Caco-2 (cell line): ENCODE results near the gene PXK. TPM values are rescaled to one million over a fixed set of nuclear protein-coding genes. Genes with fewer than 3 reads are reported as not detected.

Experiments used
- BruUV-seq: library from RNA; stranded (reverse); fragments of 400-500 nt; replicated peaks from 2 replicates; lab custom pipeline; 2021; lab: Mats Ljungman, UMichigan
- CTCF ChIA-PET: fragments of 300-600 bp; sonication (Branson Sonifier 250); formaldehyde crosslinking; loops from one replicate; lab custom pipeline; 2022; ENCODE audit warnings: antibody characterized with exemption; lab: Charles Lee
- POLR2A ChIA-PET: fragments of 300-600 bp; sonication (Branson Sonifier 250); formaldehyde crosslinking; loops from one replicate; lab custom pipeline; 2022; ENCODE audit warnings: antibody characterized with exemption; lab: Charles Lee
- DNase-seq, 2 experiments: peaks; one replicate each; pipeline versions ENCODE4 v3.0.0 to v3.0.0-alpha.2; 2020 to 2022
- H3K27me3 ChIP-seq: replicated peaks from 2 replicates; pipeline ENCODE4 v1.6.0; 2011; ENCODE audit warnings: low read length; ENCODE audit not compliant: control insufficient read depth, insufficient read depth
- H3K36me3 ChIP-seq: 2 replicates; pipeline ENCODE4 v1.5.1; 2011; ENCODE audit warnings: low read length; ENCODE audit not compliant: control insufficient read depth, insufficient read depth
- H3K4me1 ChIP-seq: fragments of 250-450 bp; sonication (Bioruptor Pico); 2 replicates; pipeline ENCODE4 v1.5.1; 2020; ENCODE audit warnings: mild to moderate bottlenecking
- H3K4me3 ChIP-seq: 2 replicates; pipeline ENCODE4 v1.5.1; 2011; ENCODE audit warnings: low read depth, mild to moderate bottlenecking, control low read depth, low read length
- H3K9me3 ChIP-seq: fragments of 250-450 bp; sonication (Bioruptor Pico); 2 replicates; pipeline ENCODE4 v1.5.1; 2020; ENCODE audit warnings: mild to moderate bottlenecking, moderate library complexity
- H3K27ac Mint-ChIP-seq: one replicate; pipeline ENCODE4 v1.8.0; 2022; ENCODE audit warnings: mixed read lengths; ENCODE audit not compliant: unreplicated experiment
- H3K27me3 Mint-ChIP-seq: one replicate; pipeline ENCODE4 v1.8.0; 2022; ENCODE audit warnings: mixed read lengths; ENCODE audit not compliant: insufficient read depth, unreplicated experiment
- H3K36me3 Mint-ChIP-seq: one replicate; pipeline ENCODE4 v1.8.0; 2022; ENCODE audit warnings: mild to moderate bottlenecking, mixed read lengths; ENCODE audit not compliant: insufficient read depth, unreplicated experiment
- H3K4me1 Mint-ChIP-seq: one replicate; pipeline ENCODE4 v1.8.0; 2022; ENCODE audit warnings: low read depth, mixed read lengths; ENCODE audit not compliant: unreplicated experiment
- H3K4me3 Mint-ChIP-seq: one replicate; pipeline ENCODE4 v1.8.0; 2022; ENCODE audit warnings: mild to moderate bottlenecking, moderate library complexity, mixed read lengths; ENCODE audit not compliant: unreplicated experiment
- H3K9me3 Mint-ChIP-seq: one replicate; pipeline ENCODE4 v1.8.0; 2022; ENCODE audit warnings: mixed read lengths; ENCODE audit not compliant: unreplicated experiment
- intact Hi-C: fragments of 100-400 bp; cut with micrococcal nuclease; formaldehyde crosslinking; loops from one replicate; pipeline ENCODE4 v1.10.0; 2022; ENCODE audit not compliant: unreplicated experiment
- total RNA-seq: library from RNA; stranded (reverse); gene quantifications from 2 replicates; pipeline ENCODE4 v1.2.3, GENCODE V29; 2022
- TF ChIP-seq, protein P1 (sequence below), 2 experiments: fragments of 200-600 bp in 1 of 2; IDR thresholded peaks; 1 replicate in 1 of 2; 2 replicates in 1 of 2; pipeline versions ENCODE4 v1.5.1 to v1.8.0; 2011 to 2022; ENCODE audit warnings: antibody characterized with exemption in 1 of 2, control low read depth in 1 of 2, inconsistent platforms in 1 of 2, low read depth in 1 of 2, low read length in 1 of 2, mild to moderate bottlenecking in 1 of 2, moderate library complexity in 1 of 2; ENCODE audit not compliant: insufficient read depth in 1 of 2, severe bottlenecking in 1 of 2, unreplicated experiment in 1 of 2

PXK gene
- total RNA-seq, 1 experiment from 2014 or later, result 9.1 TPM

DNA sequence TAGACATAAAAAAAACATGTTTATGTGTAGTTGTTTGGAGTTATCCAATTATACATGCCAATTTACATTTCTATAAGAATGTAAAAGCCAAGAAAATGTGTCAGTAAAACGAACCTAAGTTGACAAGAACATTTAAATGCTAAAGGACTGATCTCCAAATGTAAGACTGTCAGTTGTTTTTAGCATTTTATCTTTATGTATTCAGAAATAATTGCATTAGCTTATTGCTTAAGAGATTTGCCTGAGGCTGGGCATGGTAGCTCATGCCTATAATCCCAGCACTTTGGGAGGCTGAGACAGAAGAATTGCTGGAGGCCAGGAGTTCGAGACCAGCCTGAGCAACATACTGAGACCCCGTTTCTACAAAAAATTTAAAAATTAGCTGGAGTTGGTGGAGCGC is 26.9 kb downstream of the PXK start:
- Histone ChIP-seq H3K9me3 (no peaks in the 10 kb centered on the region), H3K36me3 (no peaks in the 10 kb centered on the region), H3K4me3 (no peak overlapping the region), H3K27me3 (no peaks in the 10 kb centered on the region), H3K4me1 (no peaks in the 10 kb centered on the region)
- ChIA-PET POLR2A (no interaction called here), CTCF (no interaction called here)
- Mint-ChIP-seq H3K27ac (no peak overlapping the region), H3K4me1 (no peaks in the 10 kb centered on the region), H3K9me3 (no peaks in the 10 kb centered on the region), H3K36me3 (no peaks in the 10 kb centered on the region), H3K4me3 (no peak overlapping the region), H3K27me3 (no peaks in the 10 kb centered on the region)
- DNase-seq, result no peak
- intact Hi-C loops, result no loop called here
- TF ChIP-seq, protein P1, sequence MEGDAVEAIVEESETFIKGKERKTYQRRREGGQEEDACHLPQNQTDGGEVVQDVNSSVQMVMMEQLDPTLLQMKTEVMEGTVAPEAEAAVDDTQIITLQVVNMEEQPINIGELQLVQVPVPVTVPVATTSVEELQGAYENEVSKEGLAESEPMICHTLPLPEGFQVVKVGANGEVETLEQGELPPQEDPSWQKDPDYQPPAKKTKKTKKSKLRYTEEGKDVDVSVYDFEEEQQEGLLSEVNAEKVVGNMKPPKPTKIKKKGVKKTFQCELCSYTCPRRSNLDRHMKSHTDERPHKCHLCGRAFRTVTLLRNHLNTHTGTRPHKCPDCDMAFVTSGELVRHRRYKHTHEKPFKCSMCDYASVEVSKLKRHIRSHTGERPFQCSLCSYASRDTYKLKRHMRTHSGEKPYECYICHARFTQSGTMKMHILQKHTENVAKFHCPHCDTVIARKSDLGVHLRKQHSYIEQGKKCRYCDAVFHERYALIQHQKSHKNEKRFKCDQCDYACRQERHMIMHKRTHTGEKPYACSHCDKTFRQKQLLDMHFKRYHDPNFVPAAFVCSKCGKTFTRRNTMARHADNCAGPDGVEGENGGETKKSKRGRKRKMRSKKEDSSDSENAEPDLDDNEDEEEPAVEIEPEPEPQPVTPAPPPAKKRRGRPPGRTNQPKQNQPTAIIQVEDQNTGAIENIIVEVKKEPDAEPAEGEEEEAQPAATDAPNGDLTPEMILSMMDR (IDR thresholded peaks at IDR 0.05; ENCODE audit: insufficient read depth in 1 of 2, low read depth in 1 of 2, low read length in 1 of 2, severe bottlenecking in 1 of 2, unreplicated experiment in 1 of 2), result no peak
- BruUV-seq, result no TSS peak

- Mint-ChIP-seq H3K36me3 (no peaks in the 10 kb centered on the region), H3K9me3 (no peaks in the 10 kb centered on the region), H3K4me1 (no peaks in the 10 kb centered on the region), H3K4me3 (no peak overlapping the region), H3K27ac (no peak overlapping the region), H3K27me3 (no peaks in the 10 kb centered on the region)
- CTCF ChIA-PET, result interaction anchor here (0.7 kb wide), 1 partner anchor 25 kb away, joined by 4 read pairs; no protein-coding TSS in a partner anchor
- no peaks in the 10 kb centered on the region for H3K36me3 ChIP-seq
- H3K4me3 ChIP-seq, result no peak overlapping the region
- H3K9me3 ChIP-seq, result no peaks in the 10 kb centered on the region
- no peaks in the 10 kb centered on the region for H3K27me3 ChIP-seq
- intact Hi-C loops, result no loop called here
- DNase-seq, result no peak
- TF ChIP-seq, protein P1 (IDR thresholded peaks at IDR 0.05; ENCODE audit: insufficient read depth in 1 of 2, low read depth in 1 of 2, low read length in 1 of 2, severe bottlenecking in 1 of 2, unreplicated experiment in 1 of 2), result no peak
- POLR2A ChIA-PET, result no interaction called here
- H3K4me1 ChIP-seq, result no peaks in the 10 kb centered on the region
- no TSS peak for BruUV-seq
Observed at GRCh38 chr3:58361866-58362265, 29.2 kb downstream of the PXK start.

DNA sequence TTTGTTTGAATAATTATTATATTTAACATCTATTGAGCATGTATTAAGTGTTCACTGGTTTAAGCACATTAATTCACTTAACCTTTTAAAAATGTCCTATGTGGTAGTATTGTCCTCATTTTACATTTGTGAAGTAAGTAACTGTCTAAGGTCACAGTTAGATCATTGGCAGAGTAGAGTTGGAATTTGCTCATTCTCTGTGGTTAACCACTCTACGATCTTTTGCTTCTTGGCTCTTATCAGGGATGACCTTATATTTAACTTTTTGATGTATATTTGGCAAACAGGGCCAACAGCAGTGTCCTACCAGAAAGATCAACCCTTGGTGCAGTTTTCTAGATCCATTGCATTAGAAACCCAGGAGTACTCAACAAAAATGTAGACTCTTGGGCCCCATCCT is 34.0 kb downstream of the PXK start:
- no TSS peak for BruUV-seq
- CTCF ChIA-PET, result no interaction called here
- Mint-ChIP-seq H3K4me1 (no peaks in the 10 kb centered on the region), H3K27ac (no peak overlapping the region), H3K27me3 (no peaks in the 10 kb centered on the region), H3K9me3 (no peaks in the 10 kb centered on the region), H3K4me3 (no peak overlapping the region), H3K36me3 (no peaks in the 10 kb centered on the region)
- no peaks in the 10 kb centered on the region for H3K9me3 ChIP-seq
- H3K4me1 ChIP-seq, result no peaks in the 10 kb centered on the region
- no peaks in the 10 kb centered on the region for H3K36me3 ChIP-seq
- intact Hi-C loops, result no loop called here
- no peak for DNase-seq
- no peak overlapping the region for H3K4me3 ChIP-seq
- H3K27me3 ChIP-seq, result no peaks in the 10 kb centered on the region
- POLR2A ChIA-PET, result no interaction called here
- TF ChIP-seq, protein P1 (IDR thresholded peaks at IDR 0.05; ENCODE audit: insufficient read depth in 1 of 2, low read depth in 1 of 2, low read length in 1 of 2, severe bottlenecking in 1 of 2, unreplicated experiment in 1 of 2), result no peak
